Stomach smooth muscle (tissue), 2 donors: ENCODE results near the gene ZNF580.

Experiments
- H3K27ac ChIP-seq: one replicate; pipeline ENCODE4 v1.7.0; 2013; ENCODE audit warnings: mild to moderate bottlenecking, low read length, inconsistent platforms
- H3K27me3 ChIP-seq, 2 donors: one replicate each; pipeline ENCODE4 v1.7.0; 2013; ENCODE audit warnings: low read length in 2 of 2; ENCODE audit not compliant: insufficient read depth in 2 of 2, control insufficient read depth in 1 of 2
- H3K36me3 ChIP-seq, 2 donors: one replicate each; pipeline ENCODE4 v1.7.0; 2013; ENCODE audit warnings: low read length in 2 of 2; ENCODE audit not compliant: control insufficient read depth in 2 of 2, insufficient read depth in 2 of 2
- H3K4me1 ChIP-seq: one replicate; pipeline ENCODE4 v1.7.0; 2013; ENCODE audit warnings: low read length; ENCODE audit not compliant: control insufficient read depth, insufficient read depth
- H3K4me3 ChIP-seq, 2 donors: one replicate each; pipeline ENCODE4 v1.7.0; 2013; ENCODE audit warnings: low read length in 2 of 2
- H3K9ac ChIP-seq, 2 donors: one replicate each; pipeline ENCODE4 v1.7.0; 2013; ENCODE audit warnings: low read length in 2 of 2, mild to moderate bottlenecking in 1 of 2
- H3K9me3 ChIP-seq, 2 donors: one replicate each; pipeline ENCODE4 v1.7.0; 2013; ENCODE audit warnings: low read length in 2 of 2; ENCODE audit not compliant: control insufficient read depth in 2 of 2
- donor health status: healthy.
- donor health status: Pancreatic carcinoma.

Gene ZNF580

DNA sequence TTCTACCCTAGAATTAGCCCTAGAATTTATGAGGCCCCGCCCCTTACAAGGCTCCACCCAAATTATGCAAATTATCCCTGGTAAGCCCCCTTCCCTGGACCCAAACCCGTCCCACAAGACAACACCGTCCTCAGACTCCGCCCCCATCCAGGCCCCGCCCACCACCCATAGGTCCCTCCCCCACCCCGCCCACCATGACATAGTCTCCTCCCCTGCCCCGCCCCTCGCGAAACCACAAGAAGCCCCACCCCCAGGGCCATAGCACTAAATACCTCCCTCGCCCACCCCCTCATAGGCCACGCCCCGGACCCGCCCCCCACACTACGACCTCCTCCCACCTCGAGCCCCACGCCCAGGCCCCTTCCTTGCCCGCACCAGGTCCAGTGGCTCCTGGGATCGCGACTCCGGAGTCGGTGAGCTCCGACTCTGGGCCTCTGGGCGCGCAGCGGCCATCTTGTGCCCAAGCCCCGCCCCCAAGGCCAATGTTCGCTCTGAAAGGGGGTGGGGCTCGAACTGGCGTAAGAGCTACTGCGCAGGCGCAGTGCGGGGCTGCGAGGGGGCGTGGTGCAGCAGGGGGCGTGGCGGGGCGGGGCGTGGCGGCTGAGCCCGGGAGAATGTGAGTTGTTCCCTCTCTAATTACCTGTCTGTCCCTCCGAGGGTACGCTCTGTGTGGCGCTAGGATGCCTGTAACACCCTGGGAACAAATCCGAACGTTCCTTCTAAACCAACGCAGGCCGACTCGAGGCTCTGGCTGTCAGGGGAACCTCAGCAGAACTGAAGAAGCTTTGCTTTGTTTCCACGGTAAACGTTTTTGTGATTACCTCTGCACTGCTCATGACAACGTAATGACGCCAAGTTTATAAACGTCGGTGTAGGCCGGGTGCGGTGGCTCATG lies 16.4 kb upstream of the ZNF580 start, which contains the start of gene ZNF784:
Gene ZNF784, minus strand, starts transcription at position 458 of the 895 bp plus-strand sequence. Its CDS starts 5 bp downstream, at position 453.
- Histone ChIP-seq H3K36me3 (peaks cover 0 to 3% of the 10 kb centered on the region in 2 donors), H3K9ac (peak within 1 kb of the TSS; percentile 71 to 72), H3K9me3 (no peaks in the 10 kb centered on the region), H3K4me1 (peaks cover 3% of the 10 kb centered on the region), H3K27ac (peak within 1 kb of the TSS; percentile 86), H3K27me3 (no peaks in the 10 kb centered on the region), H3K4me3 (peak within 1 kb of the TSS; percentile 73 to 79)

DNA sequence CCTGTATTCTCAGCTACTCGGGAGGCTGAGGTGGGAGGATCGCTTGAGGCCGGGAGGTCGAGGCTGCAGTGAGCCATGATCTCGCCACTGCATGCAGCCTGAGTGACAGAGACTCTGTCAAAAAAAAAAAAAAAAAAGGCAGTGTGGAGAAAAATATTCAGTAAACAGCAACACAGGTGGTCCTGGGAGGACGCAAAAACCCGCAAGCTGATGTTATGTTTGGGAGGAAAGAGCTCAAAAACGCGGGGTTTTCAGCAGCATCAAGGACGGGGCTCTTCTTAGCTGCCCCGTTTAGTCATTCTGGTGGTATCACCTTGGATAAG lies 15.8 kb upstream of the ZNF580 start:
- peaks cover 0 to 3% of the 10 kb centered on the region in 2 donors for H3K36me3 ChIP-seq
- no peaks in the 10 kb centered on the region for H3K9me3 ChIP-seq
- peaks cover 3% of the 10 kb centered on the region for H3K4me1 ChIP-seq
- H3K27me3 ChIP-seq, result no peaks in the 10 kb centered on the region
- H3K27ac ChIP-seq, result peak overlapping the region; percentile 86
- H3K4me3 ChIP-seq, result peak overlapping the region; percentile 73 to 79
- H3K9ac ChIP-seq, result peak overlapping the region in 1 of 2 donors; percentile 71

DNA sequence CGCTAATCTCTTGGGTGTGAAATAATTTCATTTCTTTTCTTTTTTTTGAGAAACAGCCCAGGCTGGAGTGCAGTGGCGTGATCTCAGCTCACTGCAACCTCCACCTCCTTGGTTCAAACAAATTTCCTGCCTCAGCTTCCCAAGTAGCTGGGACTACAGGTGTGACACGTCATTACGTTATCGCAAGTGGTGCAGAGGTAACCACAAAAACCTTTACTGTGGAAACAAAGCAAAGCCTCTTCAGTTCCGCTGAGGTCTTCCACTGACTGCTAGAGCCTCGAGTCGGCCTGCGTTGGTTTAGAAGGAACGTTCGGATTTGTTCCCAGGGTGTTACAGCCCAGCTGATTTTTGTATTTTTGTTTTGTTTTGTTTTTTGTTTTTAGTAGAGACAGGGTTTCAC lies 14.5 kb upstream of the ZNF580 start:
- Histone ChIP-seq H3K36me3 (no peaks in the 10 kb centered on the region), H3K27me3 (no peaks in the 10 kb centered on the region), H3K4me1 (peaks cover 3% of the 10 kb centered on the region), H3K27ac (no peak overlapping the region), H3K9ac (no peak overlapping the region), H3K4me3 (no peak overlapping the region), H3K9me3 (no peaks in the 10 kb centered on the region)

DNA sequence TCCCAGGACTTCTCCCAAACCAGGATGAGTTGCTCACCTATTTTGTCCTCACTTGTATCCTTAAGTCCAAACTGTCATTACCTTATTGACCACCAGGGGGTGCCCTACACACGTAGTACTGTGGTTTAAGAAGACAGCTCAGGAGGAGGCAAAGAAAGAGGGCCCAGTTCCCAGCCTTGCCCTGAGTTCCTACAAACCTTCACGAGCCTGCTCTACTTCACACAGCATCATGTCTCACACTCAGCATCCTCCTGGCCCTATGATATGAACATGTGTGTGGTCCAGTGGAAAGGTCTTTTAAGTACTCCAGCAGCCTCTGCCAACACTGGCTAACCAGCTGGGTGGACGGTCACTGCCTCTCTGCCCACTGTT lies 8.4 kb upstream of the ZNF580 start:
- no peaks in the 10 kb centered on the region for H3K9me3 ChIP-seq
- no peaks in the 10 kb centered on the region for H3K36me3 ChIP-seq
- H3K4me3 ChIP-seq, result no peak overlapping the region
- no peaks in the 10 kb centered on the region for H3K27me3 ChIP-seq
- H3K27ac ChIP-seq, result peak overlapping the region; percentile 37
- peak overlapping the region; percentile 5 to 60 for H3K9ac ChIP-seq
- peaks cover 26% of the 10 kb centered on the region for H3K4me1 ChIP-seq

DNA sequence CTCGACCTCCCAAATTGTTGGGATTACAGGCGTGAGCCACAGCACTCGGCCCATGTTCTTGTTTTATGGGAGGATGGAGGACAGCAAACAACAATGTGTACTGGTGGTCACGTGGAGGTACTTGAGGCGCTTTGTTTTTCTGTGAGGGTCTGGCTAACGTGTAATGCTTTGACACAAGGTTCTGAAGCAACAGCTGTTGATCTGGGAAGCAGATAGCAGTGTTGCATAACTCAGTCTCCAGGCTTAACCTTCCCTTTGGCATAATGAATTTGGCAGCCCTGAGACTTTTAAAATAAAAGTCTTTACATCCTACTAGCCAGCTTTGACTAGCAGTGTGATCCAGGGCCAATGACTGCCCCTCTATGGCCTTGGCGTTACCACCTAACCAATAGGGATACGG lies 6.9 kb upstream of the ZNF580 start:
- peak overlapping the region in 1 of 2 donors; percentile 100 for H3K9ac ChIP-seq

DNA sequence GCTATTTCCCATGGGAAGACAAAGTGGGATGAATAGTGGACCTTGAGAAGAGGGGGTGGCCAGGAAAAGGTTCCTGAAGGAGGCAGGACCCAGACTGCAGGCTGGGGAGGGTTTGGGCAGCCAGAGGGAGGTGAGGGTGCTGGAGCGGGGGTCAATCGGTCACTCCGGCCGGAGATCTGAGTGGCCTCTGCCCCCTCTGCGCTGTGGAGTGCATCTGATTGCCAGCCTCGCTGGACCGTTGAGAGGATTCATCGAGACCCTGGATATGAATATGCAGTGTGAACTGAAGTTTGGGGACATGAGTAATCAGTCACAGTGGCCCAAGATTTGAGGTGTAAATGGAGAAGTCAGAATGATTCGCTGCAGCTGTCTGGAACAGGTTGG lies 5.5 kb upstream of the ZNF580 start:
- H3K9ac ChIP-seq, result peak overlapping the region; percentile 100
- H3K27me3 ChIP-seq, result no peaks in the 10 kb centered on the region
- H3K4me1 ChIP-seq, result peaks cover 43% of the 10 kb centered on the region
- peak overlapping the region; percentile 100 for H3K27ac ChIP-seq
- no peaks in the 10 kb centered on the region for H3K9me3 ChIP-seq
- peak overlapping the region; percentile 100 for H3K4me3 ChIP-seq
- H3K36me3 ChIP-seq, result no peaks in the 10 kb centered on the region

More for the DNA sequence above, 6.9 kb upstream of the ZNF580 start:
- H3K9me3 ChIP-seq, result no peaks in the 10 kb centered on the region
- H3K4me3 ChIP-seq, result no peak overlapping the region
- H3K27me3 ChIP-seq, result no peaks in the 10 kb centered on the region
- H3K36me3 ChIP-seq, result no peaks in the 10 kb centered on the region
- H3K4me1 ChIP-seq, result peaks cover 29% of the 10 kb centered on the region
- peak overlapping the region; percentile 100 for H3K27ac ChIP-seq

DNA sequence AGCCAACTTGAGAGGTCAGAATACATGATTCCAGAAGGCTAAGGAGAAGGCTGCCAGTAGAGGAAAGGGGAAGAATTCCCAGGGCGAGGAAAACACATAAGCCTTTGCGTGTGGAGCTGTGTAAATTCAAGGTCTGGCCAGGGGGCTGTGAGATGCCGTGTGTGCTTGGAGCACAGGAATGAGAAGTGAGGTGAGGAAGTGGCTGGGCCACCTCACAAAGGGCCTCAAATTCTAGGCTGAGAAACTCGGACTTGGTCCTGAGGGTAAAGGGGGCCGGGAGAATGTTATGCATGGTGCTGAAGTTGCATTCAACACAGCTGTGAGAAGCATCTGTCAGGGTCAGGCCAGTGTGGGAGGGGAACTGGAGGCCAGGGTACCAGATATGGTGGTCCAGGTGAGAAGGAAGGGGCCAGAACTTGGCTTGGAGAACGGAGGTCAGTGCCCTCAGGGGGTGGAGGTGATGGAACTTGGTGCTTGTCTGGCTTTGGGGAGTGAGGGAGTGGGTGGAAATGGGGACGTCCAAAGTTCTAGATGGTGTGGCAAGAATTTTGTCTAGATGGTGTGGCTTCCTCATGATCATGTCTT lies 4.9 kb upstream of the ZNF580 start:
- Histone ChIP-seq H3K4me1 (peaks cover 46% of the 10 kb centered on the region), H3K36me3 (no peaks in the 10 kb centered on the region), H3K4me3 (peak overlapping the region; percentile 100), H3K27ac (peak overlapping the region; percentile 100), H3K27me3 (no peaks in the 10 kb centered on the region), H3K9ac (peak overlapping the region; percentile 100), H3K9me3 (no peaks in the 10 kb centered on the region)

DNA sequence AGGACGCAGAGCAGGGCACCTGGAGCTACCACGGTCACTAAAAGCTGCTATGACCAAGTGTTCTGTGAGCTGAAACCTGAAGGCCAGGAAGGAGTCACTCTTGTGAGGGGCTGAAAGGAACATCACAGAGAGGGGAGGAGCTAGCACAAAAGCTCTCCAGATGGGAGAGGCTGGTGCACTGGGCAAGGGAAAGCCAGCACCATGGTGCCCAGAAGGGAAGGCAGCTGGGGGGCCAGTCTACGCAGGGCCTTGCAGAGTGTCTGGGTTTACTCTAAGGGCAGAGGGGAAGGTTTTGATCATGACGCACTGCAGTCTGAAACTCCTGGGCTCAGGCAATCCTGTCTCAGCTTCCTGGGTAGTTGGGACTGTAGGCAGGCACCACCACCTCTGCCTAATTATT lies 4.1 kb upstream of the ZNF580 start:
- Histone ChIP-seq H3K36me3 (no peaks in the 10 kb centered on the region), H3K4me3 (peak overlapping the region in 1 of 2 donors; percentile 100), H3K9ac (no peak overlapping the region), H3K9me3 (no peaks in the 10 kb centered on the region), H3K27ac (no peak overlapping the region), H3K27me3 (no peaks in the 10 kb centered on the region), H3K4me1 (peaks cover 48% of the 10 kb centered on the region)

DNA sequence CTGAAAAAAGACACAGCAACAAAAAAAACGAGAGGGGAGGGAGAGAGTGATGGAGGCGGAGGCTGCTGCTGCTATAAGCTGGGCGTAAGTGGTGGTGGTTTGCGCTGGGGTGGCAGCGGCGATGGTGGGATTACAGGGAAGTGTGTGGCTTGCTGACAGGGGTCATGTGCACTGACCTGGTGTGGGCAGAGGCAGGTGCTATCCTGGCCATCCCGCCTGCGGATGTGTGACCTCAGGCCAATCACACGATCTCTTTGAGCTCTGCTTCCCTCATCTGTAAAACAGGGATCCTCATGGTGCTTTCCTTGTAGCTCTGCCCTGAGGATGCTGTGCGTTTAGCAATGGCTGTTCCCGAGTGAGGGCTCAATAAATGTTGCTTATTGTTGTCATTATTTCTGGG lies 3.3 kb upstream of the ZNF580 start:
- no peaks in the 10 kb centered on the region for H3K9me3 ChIP-seq
- no peak overlapping the region for H3K9ac ChIP-seq
- peaks cover 51% of the 10 kb centered on the region for H3K4me1 ChIP-seq
- H3K27ac ChIP-seq, result no peak overlapping the region
- H3K36me3 ChIP-seq, result no peaks in the 10 kb centered on the region
- no peaks in the 10 kb centered on the region for H3K27me3 ChIP-seq
- H3K4me3 ChIP-seq, result peak overlapping the region in 1 of 2 donors; percentile 8

DNA sequence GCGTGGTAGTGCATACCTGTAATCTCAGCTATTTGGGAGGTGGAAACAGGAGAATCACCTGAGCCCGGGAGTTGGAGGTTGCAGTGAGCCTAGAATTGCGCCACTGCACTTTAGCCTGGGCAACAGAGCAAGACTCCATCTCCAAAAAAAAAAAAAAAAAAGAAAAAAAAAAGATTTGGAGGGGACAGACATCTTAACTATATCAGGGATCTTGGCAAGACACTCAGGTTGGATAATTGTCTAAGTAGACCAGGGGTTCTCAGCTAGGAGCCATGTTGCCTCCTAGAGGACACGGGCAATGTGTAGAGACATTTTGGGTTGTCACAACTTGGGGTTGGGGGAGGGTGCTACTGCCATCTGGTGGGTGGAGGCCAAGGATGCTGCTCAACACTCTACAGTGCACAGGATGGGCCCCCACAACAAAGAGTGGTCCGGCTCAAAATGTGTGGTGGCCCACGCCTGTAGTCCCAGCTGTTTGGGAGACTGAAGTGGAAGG lies 1.9 kb upstream of the ZNF580 start:
- H3K4me3 ChIP-seq, result no peak overlapping the region
- H3K27me3 ChIP-seq, result no peaks in the 10 kb centered on the region
- no peaks in the 10 kb centered on the region for H3K9me3 ChIP-seq
- H3K27ac ChIP-seq, result no peak overlapping the region
- H3K9ac ChIP-seq, result no peak overlapping the region
- no peaks in the 10 kb centered on the region for H3K36me3 ChIP-seq
- peaks cover 59% of the 10 kb centered on the region for H3K4me1 ChIP-seq
